ENCODE data around the gene RSRP1.
"Not testable (repeated sequence)": the region's sequence is repeated elsewhere in the genome, so short reads cannot be mapped to it uniquely, and the experiment has no call there.

RSRP1 gene, protein sequence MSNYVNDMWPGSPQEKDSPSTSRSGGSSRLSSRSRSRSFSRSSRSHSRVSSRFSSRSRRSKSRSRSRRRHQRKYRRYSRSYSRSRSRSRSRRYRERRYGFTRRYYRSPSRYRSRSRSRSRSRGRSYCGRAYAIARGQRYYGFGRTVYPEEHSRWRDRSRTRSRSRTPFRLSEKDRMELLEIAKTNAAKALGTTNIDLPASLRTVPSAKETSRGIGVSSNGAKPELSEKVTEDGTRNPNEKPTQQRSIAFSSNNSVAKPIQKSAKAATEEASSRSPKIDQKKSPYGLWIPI

DNA sequence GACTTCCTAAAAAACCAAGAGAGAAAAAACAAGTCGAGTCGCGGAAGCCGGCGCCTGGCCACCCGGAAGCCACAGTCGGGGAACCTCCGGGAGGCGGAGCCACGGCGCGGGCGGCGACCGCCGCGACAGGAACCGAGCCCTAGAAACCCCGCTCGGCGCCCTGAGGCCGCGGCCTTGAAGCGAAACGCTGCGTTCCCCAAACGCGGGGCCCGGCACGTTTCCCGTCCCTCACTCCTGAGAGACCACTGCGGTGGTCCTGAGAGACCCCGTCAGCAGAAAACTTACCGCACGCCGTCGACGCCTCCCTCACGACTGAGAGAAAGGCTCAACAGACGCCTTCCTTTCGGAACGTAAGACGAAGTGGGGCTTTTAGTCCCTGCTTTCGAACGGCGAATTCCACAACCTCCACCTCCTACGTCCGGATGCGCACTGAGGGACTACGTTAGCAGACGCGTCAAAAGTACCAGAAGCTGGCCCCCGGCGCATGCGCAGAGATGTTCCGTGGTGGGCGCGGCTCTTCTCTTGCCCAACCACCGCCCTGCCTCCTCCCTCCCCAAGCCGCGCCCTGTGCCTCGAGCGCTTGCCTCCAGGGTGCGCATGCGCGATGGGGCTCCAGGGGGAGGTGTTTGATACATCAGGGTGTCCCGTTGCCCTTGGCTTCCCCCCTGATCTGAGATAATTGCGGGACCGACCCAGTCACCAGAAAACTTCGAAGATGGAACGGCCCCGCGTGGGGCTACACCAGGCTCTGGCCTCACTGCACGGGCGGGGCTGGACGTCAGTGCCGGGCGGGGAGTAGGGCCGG lies at the start of gene RSRP1:
Gene RSRP1 (minus strand): TSS at position 431 of the 805 bp plus-strand sequence. CDS start 491 bp downstream, outside the sequence.
- peak; percentile 98 for DNase-seq (ENCODE audit: low read depth)

DNA sequence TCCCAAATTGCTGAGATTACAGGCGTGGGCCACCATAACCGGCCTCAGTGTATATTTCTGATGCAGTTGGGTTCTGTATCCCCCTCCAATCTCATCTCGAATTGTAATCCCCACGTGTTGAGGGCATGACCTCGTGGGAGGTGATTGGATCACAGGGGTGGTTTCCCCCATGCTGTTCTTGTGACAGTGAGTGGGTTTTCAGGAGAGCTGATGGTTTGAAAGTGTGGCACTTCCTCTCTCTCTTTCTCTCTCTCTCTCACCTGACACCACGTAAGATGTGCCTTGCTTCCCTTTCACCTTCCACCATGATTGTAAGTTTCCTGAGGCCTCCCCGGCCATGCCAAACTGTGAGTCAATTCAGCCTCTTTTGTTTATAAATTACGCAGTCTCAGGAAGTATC lies 49.2 kb upstream of the RSRP1 start:
- DNase-seq (ENCODE audit: low read depth) = not testable (repeated sequence)

DNA sequence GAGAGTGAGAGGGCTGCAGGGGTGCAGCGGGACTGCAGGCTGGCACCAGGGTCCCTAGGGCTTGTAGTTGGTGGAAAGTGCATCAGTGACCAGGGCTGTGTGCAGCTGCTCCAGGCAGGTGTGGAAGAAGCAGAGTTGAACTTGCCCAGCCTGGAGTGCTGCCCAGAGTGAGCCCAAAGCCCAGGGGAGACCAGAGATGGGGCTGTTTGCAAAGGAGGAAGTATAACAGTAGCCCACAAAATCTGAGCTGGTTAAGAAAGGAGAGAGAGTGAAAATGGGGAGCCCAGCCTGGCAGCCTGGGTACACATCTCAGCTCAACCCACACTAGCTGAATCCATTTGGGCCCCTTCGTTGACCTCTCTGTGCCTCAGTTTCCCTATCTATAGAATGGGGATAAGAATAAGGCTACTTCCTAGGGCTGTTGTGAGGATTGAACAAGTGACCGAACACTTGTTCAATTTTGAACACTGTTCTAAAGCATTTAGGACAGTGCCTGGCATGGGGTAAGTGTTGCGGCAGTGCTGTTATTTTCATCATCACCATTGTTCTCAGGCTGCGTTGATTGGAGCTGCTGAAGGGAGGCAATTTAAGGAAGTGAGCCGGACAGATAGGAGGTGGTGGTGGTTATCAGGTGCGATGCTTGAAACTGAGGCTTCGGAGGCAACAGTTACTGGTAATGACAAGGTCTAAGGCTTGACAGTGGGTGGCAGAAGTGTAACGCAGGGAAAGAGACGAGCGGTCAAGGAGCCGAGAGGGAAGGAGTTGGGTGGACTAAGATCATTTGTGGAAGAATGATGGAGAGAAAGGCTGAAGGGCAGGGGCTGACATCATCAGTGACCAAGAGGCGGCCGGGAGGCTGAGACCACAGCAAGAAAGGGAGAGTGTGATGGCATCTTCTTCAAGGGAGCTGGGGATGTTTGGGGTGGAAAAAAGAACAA lies 47.9 kb upstream of the RSRP1 start:
- not testable (repeated sequence) for DNase-seq (ENCODE audit: low read depth)

DNA sequence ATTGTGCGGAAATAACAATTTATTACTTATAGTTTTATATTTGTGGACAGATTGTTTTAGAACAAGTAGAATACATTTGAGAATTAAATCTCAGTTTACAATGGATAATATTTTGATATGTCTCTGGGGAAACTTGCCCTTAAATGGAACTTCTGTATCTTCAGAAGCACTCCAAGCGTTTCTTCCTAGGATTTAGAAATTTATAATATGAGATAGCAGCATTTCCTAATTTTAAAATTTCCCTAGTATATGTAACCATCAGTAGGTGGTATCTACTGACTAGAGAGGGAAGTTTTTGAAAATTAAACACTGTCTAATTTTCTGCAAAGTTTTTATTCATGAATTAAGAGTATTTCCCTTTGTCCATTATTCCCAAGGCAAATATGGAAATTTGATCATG lies 46.2 kb upstream of the RSRP1 start:
- DNase-seq (ENCODE audit: low read depth) = not testable (repeated sequence)

DNA sequence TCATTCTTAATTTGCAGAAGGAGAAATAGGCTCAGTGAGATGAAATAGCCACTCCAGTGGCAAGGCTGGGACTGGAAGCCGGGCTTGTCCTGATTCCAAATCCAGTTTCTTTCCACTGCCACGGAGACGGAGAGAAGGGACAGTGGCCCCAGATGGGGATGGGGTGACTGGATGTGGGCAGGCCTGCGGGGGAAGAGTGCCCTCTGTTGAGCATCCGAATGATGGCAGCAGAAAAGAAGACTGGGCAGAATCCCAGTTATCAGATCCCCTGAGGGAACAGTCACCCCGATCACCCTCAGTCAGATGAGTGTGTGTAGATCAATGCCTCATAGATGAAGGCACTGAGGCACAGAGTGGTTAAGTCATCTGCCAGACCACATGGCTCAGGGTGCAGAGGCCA lies 42.8 kb upstream of the RSRP1 start:
- DNase-seq (ENCODE audit: low read depth) = not testable (repeated sequence)

DNA sequence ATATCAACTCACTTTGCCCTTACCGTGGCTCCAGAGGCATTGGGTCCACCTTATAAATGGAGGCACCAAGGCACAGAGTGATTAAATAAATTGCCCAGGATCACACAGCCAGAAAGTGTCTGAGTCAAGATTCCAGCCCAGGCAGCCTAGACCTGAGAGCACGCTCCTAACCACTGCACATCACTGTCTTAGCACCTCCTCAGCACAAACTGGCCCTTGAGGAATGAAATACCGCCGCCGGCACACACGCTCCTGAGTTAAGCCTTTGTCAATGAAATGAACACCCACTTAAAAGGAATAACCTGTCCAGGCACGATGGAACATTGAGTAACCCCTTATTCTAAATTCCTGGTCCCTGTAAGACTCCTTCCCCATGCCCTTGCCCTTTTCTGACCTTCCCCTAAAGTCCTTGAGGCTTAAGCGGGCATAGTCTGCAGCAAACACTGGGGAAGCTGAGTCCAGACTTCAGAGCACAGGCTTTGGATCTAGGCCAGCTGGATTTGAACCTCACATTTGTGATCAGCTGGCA lies 41.4 kb upstream of the RSRP1 start:
- DNase-seq (ENCODE audit: low read depth) = not testable (repeated sequence)

DNA sequence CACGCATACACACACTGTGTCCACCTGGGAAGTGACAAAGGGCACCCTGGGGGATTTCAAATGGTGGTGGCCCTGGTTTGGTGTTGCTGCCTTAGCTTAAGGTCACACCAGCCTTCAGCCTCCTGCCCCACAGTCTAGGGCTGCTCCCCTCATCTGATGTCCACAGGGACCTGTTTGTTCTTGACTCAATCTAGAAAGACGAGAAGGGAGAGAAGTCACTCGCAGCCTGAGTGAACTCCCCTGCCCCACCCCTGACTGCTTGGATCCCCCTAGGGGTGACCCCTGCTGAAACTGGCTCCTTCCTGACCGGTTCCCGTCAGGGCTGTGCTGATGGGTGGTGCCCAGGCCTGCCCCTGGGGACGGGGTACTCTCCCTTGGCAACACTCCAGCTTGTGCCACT lies 39.9 kb upstream of the RSRP1 start:
- not testable (repeated sequence) for DNase-seq (ENCODE audit: low read depth)

DNA sequence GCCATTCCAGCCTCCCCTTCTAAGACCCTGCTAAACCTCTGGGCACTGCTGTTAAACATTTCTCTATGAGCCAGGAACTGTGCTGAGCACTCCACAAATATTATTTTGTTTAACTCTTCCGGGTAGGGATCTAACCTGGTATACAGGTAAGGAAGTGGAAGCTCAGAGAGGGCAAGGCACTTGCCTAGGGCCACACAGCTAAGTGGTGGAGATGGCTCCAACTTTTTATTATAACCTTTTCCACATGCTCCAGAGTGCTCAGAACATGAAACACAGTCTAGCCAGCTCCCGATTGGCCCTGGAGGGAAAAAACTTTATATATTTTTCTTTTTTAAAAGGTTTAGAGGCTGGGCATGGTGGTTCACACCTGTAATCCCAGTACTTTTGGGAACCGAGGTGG lies 38.6 kb upstream of the RSRP1 start:
- DNase-seq (ENCODE audit: low read depth) = not testable (repeated sequence)

DNA sequence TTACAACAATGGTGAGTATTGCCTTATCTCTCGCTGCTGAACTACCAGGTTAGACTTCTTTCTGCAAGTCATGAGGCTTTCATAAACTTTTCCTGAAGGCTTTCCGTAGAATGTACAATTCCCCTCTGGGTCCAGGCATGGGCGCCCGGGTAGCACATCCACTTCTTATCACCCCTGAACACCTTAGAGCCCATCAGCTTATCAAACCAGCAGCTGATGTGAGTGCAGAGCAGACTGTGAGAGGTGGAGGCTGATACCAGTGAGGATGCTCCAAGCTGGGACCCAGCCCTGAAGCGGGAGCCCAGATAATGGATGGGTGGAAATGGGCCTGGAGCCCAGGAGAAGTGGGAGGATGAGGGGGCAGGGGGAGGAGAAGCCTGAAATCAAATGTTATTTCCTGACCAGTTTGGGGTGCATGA lies 32.4 kb upstream of the RSRP1 start:
- not testable (repeated sequence) for DNase-seq (ENCODE audit: low read depth)

DNA sequence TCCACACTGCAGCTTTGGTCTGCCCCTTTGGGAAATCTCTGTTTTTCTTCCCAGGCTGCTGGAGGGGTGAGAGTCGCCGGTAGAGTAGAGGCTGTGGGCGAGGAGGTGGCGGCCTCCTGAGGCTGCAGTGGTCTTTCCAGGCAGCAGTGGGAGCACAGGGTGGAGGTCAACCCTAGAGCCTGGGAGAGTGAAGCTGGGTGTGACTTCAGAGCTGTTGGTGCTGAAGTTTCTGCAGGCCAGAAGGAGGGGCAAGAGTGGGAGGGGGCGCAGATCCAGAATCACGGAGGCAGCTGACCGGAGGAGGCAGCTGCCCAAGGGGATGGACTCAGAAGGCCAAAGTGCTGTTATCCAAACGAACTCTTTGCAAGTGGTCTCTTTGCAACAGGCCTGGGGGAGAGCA lies 31.5 kb upstream of the RSRP1 start:
- not testable (repeated sequence) for DNase-seq (ENCODE audit: low read depth)

DNA sequence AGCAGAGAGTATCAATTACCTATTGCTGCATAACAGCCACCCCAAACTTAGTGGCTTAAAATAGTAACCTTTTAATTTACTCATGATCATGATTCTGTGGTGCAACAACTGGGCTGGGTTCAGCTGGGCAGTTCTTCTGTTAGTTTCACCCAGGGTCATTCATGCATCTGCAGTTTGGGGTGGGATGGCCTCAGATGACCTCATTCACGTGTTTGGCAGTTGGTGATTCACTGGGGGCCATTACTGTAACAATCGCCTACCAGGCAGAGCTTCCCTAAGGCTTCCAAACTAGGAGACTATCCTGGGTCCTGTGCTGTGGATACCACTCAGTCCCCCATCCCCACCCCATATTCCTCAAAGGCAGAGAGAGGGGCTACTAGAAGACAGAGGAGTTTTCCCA lies 31.1 kb upstream of the RSRP1 start:
- DNase-seq (ENCODE audit: low read depth) = not testable (repeated sequence)

DNA sequence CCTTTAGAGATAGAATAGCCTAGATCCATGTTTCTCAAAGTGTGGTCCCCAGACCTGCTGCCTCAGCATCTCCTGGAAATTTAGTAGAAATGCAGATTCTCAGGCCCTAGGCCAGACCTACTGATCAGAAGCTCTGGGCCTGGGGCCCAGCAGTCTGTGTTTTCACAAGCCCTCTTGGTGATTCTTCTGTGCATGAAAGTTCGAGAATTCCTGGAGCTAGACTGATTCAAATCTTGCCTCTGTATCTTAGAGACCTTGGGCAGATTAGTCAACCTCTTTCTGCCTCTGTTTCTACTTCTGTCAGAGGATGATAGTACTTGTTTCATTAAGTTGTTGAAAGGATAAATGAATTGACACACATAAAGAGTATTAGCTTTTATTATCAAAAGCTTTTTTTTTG lies 30.0 kb upstream of the RSRP1 start:
- DNase-seq (ENCODE audit: low read depth) = not testable (repeated sequence)

DNA sequence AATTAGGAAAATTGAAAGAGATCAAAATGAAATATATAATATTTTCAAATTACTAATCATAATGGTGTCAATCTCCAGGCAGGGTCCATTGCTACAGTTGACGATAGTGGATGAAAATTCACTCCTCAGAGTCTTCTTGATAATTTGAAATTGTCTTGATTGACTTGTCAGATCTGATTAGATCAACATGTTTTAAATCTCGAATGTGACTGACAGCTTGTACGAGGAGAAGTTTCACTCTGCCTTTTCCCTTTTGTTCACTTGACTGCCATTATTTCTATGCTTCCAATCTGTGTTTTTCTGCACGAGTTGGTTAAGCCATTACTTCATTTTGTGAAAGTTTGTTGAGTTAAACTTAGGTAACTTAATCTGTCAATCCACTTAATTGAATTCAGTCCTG lies 28.4 kb upstream of the RSRP1 start:
- not testable (repeated sequence) for DNase-seq (ENCODE audit: low read depth)

DNA sequence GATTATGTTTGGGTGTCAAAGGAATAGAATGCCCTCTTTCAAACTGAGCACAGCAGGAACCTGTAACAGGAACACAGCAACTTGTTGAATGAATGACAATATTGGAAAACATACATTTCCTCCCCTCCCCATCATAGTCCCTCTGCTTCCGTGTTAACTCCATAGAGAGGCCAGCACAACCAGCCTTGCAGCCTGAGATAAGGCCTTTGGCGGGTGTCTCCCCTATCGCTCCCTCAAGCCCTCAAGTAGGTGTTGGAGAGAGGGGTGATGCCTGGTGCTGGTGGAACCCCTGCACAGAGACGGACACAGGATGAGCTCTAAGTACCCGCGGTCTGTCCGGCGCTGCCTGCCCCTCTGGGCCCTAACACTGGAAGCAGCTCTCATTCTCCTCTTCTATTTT lies 25.0 kb upstream of the RSRP1 start, which contains the start of gene RHD:
Gene RHD (plus strand): TSS at position 272 of the 400 bp plus-strand sequence. CDS start 39 bp downstream, at position 311.
- DNase-seq (ENCODE audit: low read depth) = not testable (repeated sequence)

DNA sequence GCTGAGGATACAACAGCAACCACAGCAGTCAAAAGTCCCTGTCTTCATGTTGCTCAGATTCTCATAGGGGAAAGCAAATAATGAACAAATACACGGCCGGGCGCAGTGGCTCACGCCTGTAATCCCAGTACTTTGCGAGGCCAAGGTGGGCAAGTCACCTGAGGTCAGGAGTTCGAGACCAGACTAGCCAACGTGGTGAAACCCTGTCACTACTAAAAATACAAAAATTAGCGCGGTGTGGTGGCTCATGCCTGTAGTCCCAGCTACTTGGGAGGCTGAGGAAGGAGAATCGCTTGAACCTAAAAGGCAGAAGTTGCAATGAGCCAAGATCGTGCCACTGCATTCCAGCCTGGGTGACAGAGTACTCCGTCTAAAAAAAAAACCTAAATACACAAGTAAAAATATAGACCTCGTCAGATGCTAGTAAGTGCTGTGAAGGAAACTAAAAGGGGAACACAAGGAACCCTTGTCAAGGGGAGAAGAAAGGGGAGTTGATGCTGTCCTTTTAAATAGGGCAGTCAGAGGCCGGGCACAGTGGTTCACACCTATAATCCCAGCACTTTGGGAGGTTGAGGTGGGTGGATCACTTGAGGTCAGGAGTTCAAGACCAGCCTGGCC lies 21.0 kb upstream of the RSRP1 start:
- not testable (repeated sequence) for DNase-seq (ENCODE audit: low read depth)

DNA sequence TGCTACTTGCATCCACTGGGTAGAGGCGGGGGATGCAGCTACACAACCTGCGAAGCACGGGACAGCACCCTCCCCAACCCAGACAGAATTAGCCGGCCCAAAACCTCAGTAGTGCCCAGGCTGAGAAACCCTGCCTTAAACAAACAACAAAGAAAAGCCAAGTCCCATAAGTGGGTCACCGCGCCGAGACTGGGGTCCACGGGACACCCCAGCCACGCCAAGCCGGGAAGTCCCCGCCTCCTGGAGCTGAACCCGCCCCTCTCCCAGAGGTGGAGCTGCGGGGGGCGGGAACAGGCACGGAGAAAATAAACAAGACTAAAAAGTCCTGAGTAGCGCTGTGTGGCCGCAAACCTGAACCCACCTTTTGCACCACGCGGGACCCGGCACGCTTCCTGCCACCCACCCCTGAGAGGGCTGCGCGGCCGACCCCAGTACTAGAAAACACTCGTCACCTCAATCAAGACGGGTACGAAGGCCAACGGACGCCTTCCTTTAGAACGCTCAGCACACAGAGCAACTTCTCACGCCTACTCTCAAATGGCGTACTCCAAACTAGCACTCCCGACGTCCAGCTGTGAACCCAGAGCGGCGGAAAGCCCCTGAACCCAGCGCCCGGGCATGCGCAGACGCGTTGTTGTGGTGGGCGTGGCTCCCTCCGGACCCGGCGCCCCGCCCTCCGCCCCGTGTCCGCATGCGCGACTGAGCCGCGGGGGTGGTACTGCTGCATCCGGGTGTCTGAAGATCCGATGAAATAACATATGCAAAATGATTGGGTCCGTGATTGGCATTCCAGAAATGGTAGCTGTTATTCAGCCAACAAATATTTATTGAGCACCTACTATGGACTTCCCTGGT lies 20.3 kb upstream of the RSRP1 start:
- not testable (repeated sequence) for DNase-seq (ENCODE audit: low read depth)

DNA sequence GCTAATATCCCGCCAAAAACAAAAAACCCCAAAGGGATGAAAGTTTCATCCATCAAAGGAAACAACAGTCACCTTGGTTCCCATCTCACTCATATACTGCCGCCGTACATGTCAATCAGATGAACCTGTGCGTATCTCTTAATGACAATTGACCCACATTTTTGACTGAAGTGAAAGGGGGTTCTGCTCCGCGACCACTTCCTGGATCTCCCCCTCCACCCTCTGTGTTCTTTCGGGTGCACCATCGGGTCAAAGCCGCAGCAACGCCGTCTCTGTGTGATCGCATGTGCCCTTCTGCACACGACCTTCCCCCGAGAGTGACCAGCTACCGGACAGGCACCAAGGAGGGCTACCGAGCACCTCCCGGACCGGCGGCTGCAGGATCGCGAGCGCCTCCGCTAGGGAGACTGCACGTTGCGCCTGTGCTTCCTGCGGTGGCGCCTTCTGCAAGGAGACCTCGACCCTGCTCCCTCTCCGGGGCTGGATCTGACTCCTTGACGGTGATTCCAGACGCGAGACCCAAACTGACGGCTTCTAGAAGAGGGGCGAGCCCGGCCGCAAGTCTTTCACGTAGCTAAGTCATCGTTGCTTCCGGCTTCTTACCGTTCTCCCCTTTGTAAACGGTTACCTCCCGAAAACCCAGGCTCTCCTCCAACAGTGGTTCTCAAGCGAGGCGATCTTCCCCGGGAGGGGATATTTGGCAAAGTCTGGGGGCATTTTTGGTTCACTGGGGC lies 19.5 kb upstream of the RSRP1 start:
- not testable (repeated sequence) for DNase-seq (ENCODE audit: low read depth)

DNA sequence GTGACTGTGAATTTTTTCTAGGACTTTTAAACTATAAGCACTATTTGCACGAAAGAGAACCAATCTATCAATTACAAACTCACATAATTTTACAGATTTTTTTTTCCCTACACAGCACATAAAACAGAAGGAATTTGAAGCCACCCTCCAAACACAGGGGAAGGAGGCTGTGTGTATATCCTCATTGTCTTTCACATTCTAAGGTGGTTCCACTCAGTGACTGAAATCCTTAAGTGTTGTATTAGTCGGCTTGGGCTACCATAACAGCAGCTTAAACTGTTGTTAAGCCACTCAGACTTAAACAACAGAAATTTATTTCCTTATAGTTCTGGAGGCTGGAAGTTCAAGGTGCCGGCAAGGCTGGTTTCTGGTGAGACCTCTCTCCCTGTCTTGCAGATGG lies 13.1 kb upstream of the RSRP1 start:
- not testable (repeated sequence) for DNase-seq (ENCODE audit: low read depth)

DNA sequence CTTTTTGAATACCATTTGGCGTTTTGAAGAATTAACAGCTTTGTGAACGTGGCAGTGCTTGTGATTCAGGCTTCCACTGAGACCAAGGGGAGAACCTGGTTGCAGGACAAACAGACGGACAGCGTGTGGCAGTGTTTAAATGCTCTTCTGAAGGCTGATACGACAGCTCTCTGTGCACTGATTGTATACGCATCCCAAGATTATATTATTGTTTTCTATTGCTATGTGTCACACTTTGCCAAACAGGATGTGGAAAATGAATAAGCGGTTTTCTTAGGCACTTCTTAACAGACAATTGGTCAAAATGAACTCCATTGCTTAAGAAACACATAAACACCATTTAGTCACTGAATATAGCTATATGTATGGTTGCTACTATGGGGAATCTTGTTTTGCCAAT lies 12.6 kb upstream of the RSRP1 start:
- DNase-seq (ENCODE audit: low read depth) = peak; percentile 30

DNA sequence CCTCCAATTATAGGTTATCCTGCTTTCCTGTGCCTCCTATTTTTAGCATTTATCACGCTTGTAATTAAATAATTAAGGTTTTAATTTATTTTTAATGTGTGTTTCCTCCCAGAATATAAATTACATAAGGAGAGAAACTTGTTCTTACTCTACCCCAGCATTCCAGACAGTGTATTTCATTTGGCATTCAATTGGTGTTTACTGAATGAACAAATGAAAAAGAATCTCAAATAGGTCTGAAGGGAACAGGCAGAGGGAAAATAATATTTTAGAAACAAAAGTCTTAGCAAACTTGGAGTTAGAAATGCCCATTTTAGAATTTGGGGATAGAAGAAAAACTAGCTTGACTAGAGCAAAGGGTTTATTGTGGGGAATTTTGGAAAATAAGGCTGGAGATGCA lies 9.9 kb upstream of the RSRP1 start:
- no peak for DNase-seq (ENCODE audit: low read depth)
